HG02642 (cell line): ENCODE data around the gene CEP72.
"Not testable (repeated sequence)": the region's sequence is repeated elsewhere in the genome, so short reads cannot be mapped to it uniquely, and the experiment has no call there.

Experiments used
- ATAC-seq: cut with Tn5 transposase; IDR thresholded peaks from one replicate; pipeline ENCODE4 v1.9.1; 2021; ENCODE audit warnings: mild to moderate bottlenecking; ENCODE audit not compliant: unreplicated experiment, poor library complexity

The CEP72 gene

DNA sequence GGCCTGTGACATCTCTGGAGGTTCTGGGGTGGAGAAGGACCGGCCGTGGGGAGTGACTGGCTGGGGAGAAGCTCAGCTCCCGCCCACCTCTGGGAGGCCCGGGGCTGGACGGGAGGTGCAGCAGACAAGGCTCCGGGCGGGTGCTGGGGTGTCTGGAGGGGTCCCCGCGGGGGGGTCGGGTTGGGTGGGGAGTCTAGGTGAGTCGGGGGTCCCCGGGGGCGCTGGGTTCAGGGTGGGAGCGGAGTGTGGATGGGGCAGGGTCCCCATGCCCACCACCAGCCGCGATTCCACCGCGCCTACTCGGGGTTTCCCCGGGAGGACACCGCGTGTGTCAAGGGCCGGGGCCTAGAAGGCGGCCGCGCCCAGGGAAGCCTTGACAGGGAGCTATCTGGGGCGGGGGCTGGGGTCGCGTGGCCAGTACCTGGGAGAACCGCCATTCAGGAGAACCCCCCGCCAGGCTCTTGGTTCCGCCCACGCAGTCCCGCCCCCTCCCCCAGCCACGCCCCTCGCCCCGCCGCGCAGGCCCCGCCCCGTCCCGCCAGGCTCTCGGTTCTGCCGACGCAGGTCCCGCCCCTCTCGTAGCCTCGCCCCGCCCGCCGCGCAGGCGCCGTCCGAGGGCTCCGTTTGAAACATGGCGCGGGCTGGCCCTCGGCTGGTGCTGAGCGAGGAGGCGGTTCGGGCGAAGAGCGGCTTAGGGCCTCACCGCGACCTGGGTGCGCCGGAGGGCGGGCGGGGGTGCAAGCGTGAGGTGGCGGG lies at the start of gene CEP72:
Gene CEP72 (plus strand): TSS at position 610 of the 756 bp plus-strand sequence. CDS start 22 bp downstream, at position 632.
- ATAC-seq = peak; percentile 85

- no peak for ATAC-seq
These were observed 46.2 kb upstream of the CEP72 start for GRCh38 chr5:565782-566440.

GRCh38 chr5:566636-567309 lies 45.4 kb upstream of the CEP72 start:
- no peak for ATAC-seq

DNA sequence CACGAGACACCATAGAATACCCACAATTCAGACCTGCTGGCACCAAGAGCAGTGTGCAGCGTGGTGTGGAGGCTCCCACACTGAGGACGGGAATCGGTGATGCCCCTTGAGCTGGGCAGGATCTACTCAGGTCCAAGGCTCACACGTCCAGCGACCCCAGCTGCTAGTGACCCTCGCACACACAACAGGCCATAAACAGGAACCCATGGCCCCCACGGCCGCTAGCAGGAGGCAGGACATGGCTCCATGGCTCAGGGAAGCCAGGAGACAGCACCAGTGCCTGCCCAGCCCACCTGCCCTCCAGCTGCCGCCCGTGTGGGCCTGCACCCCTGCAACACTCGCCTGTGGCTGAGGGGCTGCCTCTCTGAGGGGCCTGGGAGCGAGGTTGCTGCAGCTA lies 44.5 kb upstream of the CEP72 start:
- no peak for ATAC-seq

- ATAC-seq = no peak
These were observed 43.9 kb upstream of the CEP72 start for GRCh38 chr5:568061-568781.

DNA sequence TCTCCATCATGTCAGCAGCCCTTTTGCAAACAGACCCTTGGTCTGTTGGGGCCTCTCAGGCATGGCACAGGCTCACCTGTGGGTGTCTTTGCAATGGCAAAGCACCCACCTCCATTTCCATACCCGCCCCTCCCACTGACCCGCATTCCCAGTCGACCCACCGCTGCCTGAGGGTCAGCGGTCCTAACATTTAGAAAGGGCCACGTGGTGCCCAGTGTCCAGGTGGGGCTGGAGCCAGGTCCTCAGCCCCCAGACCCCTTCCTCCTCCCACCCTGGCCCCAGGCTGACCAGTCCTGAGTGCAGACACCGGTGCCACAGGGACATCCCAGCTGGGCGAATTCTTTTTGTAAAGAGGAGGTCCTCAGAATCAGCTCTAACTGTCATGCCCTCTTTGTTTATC lies 43.3 kb upstream of the CEP72 start:
- ATAC-seq = no peak

GRCh38 chr5:569358-569867 lies 42.7 kb upstream of the CEP72 start:
- no peak for ATAC-seq

DNA sequence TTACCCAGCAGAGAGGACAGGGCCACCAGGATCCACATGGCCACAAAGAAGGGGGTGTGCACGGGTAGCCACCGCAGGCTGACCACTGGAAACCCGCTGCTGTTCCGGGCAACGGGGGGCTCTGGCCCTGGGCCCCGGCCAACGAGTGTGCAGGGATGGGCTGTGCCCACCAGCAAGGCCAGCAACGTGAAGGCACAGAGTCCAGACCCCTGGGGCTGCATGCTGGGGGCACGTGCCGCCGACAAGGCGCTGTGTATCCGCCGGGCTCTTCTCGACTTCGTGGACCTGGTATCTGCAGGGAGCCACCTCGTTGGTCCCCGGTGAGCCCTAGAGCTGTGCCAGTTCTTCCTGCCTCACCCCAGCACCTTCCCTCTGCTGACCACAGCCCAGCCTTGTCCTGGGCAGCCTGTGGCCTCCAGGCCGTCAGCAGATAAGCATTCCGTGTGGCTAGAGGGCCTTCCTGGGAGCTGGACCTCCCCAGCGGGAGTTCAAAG lies 42.2 kb upstream of the CEP72 start:
- ATAC-seq = no peak

DNA sequence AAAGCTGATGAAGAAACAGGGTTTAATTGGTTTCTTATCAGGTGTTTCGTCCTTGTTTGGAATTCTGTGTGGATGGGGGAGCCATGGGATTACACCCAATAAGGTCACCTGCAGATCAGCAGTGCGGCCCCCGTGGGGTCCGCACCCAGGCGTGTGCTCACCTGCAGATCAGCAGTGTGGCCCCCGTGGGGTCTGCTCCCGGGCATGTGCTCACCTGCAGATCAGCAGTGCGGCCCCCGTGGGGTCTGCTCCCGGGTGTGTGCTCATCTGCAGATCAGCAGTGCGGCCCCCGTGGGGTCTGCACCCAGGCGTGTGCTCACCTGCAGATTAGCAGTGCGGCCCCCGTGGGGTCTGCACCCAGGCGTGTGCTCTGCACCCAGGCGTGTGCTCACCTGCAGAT lies 41.7 kb upstream of the CEP72 start:
- ATAC-seq = no peak

DNA sequence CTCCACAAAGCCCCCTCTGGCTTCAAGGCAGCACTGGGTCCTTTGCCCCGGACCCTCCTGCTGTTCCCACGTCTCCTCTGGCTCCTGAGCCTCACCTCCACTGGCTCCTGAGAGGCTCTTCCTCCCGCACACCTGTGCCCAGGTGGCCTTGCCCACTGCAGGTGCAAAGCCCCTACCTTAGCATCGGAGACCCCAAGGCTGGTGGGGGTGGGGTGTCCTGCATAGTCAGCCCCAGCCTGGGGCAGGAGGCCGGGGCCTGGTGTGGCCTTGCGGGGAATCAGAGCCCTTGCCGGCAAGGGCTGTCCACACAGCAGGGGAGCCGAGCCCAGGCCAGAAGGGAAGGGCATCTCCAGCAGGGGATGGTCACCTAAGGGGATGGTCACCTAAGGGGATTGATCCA lies 41.3 kb upstream of the CEP72 start:
- no peak for ATAC-seq

GRCh38 chr5:571791-572190 lies 40.3 kb upstream of the CEP72 start:
- ATAC-seq = no peak

GRCh38 chr5:572398-573019 lies 39.6 kb upstream of the CEP72 start:
- ATAC-seq = no peak

DNA sequence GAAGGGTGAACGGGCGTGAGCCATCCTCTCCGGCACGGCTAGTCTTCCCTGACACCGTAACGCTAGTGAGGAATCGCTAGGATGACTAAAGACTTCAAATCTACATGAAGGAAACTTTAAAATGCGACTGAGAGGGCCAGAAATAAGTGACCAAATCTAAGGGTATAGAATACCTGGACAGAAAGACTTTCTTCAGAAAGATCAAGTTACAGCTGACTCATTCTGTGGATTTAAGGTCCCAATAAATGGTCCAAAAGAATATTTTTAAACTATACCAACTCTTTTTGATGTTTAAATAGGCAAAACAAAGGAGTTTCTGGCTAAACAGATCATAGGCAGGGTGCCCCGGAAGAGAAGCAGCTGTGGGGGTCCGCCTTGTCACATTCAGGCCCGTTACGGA lies 38.9 kb upstream of the CEP72 start:
- ATAC-seq = no peak

DNA sequence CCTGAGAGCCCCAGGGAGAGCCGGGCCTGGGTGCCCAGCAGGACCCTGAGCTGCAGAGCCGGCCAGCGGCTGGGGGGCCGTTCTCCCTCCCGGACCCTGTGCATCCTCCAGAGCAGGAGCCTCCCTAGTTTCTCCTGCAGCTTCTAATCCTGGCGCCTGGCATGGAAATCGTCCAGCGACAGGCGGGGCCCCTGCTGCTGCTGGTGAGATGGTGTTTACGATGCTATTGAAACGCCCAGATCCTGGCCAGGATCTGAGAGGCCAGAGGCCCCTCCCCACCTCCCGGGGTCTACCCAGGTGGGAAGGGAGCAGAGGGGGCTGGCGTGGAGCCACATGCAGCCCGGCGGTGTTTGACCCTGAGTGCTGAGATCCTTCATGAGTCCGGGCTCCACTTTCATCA lies 38.2 kb upstream of the CEP72 start:
- ATAC-seq = no peak

GRCh38 chr5:574906-575305 lies 37.2 kb upstream of the CEP72 start:
- ATAC-seq = no peak

DNA sequence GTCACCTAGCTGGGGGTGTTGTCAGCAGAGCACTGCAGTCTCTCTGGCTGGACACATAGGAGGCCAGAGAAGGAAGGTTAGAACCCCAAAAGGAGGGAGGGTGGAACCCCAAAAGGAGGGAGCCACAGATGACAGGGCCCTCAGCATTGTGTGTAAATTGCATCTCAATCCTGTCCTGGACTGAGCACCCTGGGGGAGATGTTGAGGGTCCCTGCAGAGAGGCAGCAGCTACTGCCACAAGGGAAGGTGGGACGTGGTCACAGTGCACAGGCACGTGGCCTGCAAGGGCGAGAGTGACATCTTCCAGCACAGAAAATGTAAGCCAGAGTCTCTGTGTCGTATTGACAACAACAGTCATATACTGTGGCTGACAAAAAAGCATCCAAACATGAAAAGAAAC lies 36.5 kb upstream of the CEP72 start:
- no peak for ATAC-seq

DNA sequence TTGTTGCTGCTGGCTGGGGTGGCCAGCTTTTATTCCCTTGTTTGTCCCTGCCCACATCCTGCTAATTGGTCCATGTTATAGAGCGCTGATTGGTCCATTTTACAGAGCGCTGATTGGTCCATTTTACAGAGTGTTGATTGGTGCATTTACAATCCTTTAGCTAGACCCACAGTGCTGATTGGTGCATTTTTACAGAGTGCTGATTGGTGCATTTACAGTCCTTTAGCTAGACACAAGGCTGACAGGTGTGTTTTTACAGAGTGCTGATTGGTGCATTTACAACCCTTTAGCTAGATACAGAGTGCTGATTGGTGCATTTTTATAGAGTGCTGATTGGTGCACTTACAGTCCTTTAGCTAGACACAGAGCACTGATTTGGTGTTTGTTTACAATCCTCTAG lies 34.9 kb upstream of the CEP72 start:
- not testable (repeated sequence) for ATAC-seq

- no peak for ATAC-seq
These were observed 34.3 kb upstream of the CEP72 start for GRCh38 chr5:577800-578199.

- no peak for ATAC-seq
These were observed 32.9 kb upstream of the CEP72 start for GRCh38 chr5:579211-579610.

- no peak for ATAC-seq
These were observed 32.3 kb upstream of the CEP72 start for GRCh38 chr5:579746-580366.
